Measurements from ENCODE around the gene PRSS57. TPM values are rescaled to one million over a fixed set of nuclear protein-coding genes. Genes with fewer than 3 reads are reported as not detected.
A peak's percentile ranks its signal among the peaks of the same experiment; 100 is the strongest.

Gene PRSS57
- total RNA-seq, 6 experiments from 2014 or later = 0.20 TPM; not detected in 5

GRCh38 chr19:710767-711166 lies 15.5 kb upstream of the PRSS57 start:
- no peak overlapping the region for H3K4me3 ChIP-seq
- DNase-seq (no peak), ATAC-seq (no peak)
- no peak for TF ChIP-seq POLR2A (IDR thresholded peaks at IDR 0.05)
- TF ChIP-seq CTCF (IDR thresholded peaks at IDR 0.05) = no peak
- H3K9me3 ChIP-seq = no peaks in the 10 kb centered on the region
- intact Hi-C loops (cut with DNase I) = no loop called here
- H3K27ac ChIP-seq = no peak overlapping the region
- H3K27me3 ChIP-seq = no peaks in the 10 kb centered on the region
- H3K36me3 ChIP-seq = no peaks in the 10 kb centered on the region
- WGBS (ENCODE audit: insufficient coverage, low coverage, low lambda C conversion rate, missing lambda C conversion rate) = 74% methylated on average over 14 of the region's 21 CpGs
- H3K4me1 ChIP-seq = no peaks in the 10 kb centered on the region

GRCh38 chr19:709965-710571 lies 14.8 kb upstream of the PRSS57 start:
- H3K36me3 ChIP-seq = no peaks in the 10 kb centered on the region
- peak overlapping the region in 2 of 3 donors; percentile 40 to 57 for H3K27ac ChIP-seq
- ATAC-seq (peak; percentile 20 to 28 (median 24)), DNase-seq (no peak)
- no peak for TF ChIP-seq POLR2A (IDR thresholded peaks at IDR 0.05)
- no peak for TF ChIP-seq CTCF (IDR thresholded peaks at IDR 0.05)
- H3K9me3 ChIP-seq = no peaks in the 10 kb centered on the region
- intact Hi-C loops (cut with DNase I) = no loop called here
- H3K4me3 ChIP-seq = peak overlapping the region; percentile 27 to 44 (median 33)
- H3K27me3 ChIP-seq = no peaks in the 10 kb centered on the region
- no peaks in the 10 kb centered on the region for H3K4me1 ChIP-seq
- WGBS (ENCODE audit: insufficient coverage, low coverage, low lambda C conversion rate, missing lambda C conversion rate) = 0% methylated on average over 1 of the region's 27 CpGs

GRCh38 chr19:709196-709964 lies 14.1 kb upstream of the PRSS57 start:
- no peak for DNase-seq
- Histone ChIP-seq H3K27me3 (no peaks in the 10 kb centered on the region), H3K27ac (peak overlapping the region in 2 of 3 donors; percentile 40 to 57), H3K36me3 (no peaks in the 10 kb centered on the region), H3K4me1 (no peaks in the 10 kb centered on the region), H3K4me3 (peak overlapping the region; percentile 27 to 44 (median 33)), H3K9me3 (no peaks in the 10 kb centered on the region)
- WGBS (ENCODE audit: insufficient coverage, low coverage, low lambda C conversion rate, missing lambda C conversion rate) = no CpG with 5 or more reads among the region's 78 CpGs
- peak in 1 of 4 donors; percentile 18 for ATAC-seq
- TF ChIP-seq POLR2A (IDR thresholded peaks at IDR 0.05) (no peak), CTCF (IDR thresholded peaks at IDR 0.05) (no peak)
- intact Hi-C loops (cut with DNase I) = no loop called here

- Histone ChIP-seq H3K4me1 (no peaks in the 10 kb centered on the region), H3K9me3 (no peaks in the 10 kb centered on the region), H3K27me3 (no peaks in the 10 kb centered on the region), H3K4me3 (peak within 1 kb of the TSS; percentile 27 to 44 (median 33)), H3K36me3 (no peaks in the 10 kb centered on the region), H3K27ac (peak within 1 kb of the TSS; percentile 21 to 57 (median 40))
- intact Hi-C loops (cut with DNase I) = no loop called here
- ATAC-seq (no peak), DNase-seq (no peak)
- 35% methylated on average over 13 of the region's 93 CpGs for WGBS (ENCODE audit: insufficient coverage, low coverage, low lambda C conversion rate, missing lambda C conversion rate)
- TF ChIP-seq POLR2A (IDR thresholded peaks at IDR 0.05) = no peak
- TF ChIP-seq CTCF (IDR thresholded peaks at IDR 0.05) = peak in 1 of 4 donors; percentile 16
Measured at GRCh38 chr19:708154-709143, 13.2 kb upstream of the PRSS57 start, which contains the start of gene PALM. Gene PALM, plus strand, starts transcription at chr19:708935. Its CDS starts 212 bp downstream, at chr19:709147.
